ENCODE measurements around the gene ERVV-1.
"Not testable (repeated sequence)": the region's sequence is repeated elsewhere in the genome, so short reads cannot be mapped to it uniquely, and the experiment has no call there.

Gene ERVV-1

GRCh38 chr19:53013621-53014020, at the start of gene ERVV-1:
Gene ERVV-1, plus strand, starts transcription at chr19:53013921. Its CDS starts 170 bp downstream, at chr19:53014091.
- FAIRE-seq, result no peak

DNA sequence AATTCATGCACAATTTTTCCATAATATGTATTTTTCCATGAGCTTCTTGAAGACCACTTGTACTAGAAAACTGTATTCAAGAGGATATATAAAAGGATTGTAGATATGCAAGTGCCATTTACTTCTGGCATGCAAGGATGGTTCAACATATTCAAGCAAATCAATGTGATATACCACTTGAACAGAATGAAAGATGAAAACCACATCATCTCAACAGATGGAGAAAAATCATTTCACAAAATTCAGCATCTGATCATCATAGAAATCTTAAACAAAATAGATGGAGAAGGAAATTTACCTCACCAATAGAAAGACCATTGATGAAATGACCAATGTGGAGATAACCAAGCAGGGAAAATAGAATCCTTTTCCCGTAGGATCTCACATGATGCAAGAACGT, 45.9 kb upstream of the ERVV-1 start:
- no peak for FAIRE-seq

- no peak for FAIRE-seq
Observed at GRCh38 chr19:52981329-52981728, 32.4 kb upstream of the ERVV-1 start.

DNA sequence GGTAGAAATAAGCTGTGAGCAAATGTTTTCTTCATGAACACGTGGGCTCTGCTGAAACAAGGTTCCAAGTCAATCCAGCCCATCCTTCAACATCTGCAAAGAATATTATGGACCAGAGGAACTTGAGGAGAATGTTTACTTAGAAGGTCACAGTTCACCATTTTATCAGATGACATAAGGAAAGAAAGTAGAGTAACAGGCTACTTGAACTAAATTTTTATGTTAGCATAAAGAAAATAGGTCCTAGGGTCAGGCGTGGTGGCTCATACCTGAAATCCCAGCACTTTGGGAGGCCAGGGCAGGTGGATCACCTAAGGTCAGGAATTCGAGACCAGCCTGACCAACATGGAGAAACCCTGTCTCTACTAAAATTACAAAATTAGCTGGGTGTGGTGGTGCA, 30.6 kb upstream of the ERVV-1 start:
- FAIRE-seq, result not testable (repeated sequence)

DNA sequence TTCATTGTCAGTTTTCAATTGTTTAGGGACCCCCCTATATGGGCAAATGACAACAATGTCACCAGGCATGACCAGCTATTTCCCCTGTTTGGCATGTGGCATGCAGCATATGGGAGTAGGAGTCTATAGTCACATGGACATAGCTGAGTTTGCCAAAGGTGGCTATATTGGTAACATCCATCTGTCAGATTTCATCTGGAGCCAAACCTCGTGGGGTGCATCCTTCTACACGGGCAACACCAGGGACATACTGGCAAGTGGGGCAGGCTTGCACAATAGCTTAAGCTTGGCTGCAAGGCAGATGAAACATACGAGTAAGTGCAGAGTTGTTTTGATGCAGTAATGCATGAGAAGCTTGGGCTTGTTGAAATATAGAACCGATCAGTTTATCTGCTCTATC, 26.5 kb upstream of the ERVV-1 start:
- no peak for FAIRE-seq

GRCh38 chr19:52988506-52988905, 25.2 kb upstream of the ERVV-1 start:
- FAIRE-seq, result no peak

- no peak for FAIRE-seq
Observed at GRCh38 chr19:52990759-52991418, 22.8 kb upstream of the ERVV-1 start.

GRCh38 chr19:52991484-52991883, 22.2 kb upstream of the ERVV-1 start:
- no peak for FAIRE-seq

GRCh38 chr19:52992109-52993004, 21.4 kb upstream of the ERVV-1 start:
- no peak for FAIRE-seq

DNA sequence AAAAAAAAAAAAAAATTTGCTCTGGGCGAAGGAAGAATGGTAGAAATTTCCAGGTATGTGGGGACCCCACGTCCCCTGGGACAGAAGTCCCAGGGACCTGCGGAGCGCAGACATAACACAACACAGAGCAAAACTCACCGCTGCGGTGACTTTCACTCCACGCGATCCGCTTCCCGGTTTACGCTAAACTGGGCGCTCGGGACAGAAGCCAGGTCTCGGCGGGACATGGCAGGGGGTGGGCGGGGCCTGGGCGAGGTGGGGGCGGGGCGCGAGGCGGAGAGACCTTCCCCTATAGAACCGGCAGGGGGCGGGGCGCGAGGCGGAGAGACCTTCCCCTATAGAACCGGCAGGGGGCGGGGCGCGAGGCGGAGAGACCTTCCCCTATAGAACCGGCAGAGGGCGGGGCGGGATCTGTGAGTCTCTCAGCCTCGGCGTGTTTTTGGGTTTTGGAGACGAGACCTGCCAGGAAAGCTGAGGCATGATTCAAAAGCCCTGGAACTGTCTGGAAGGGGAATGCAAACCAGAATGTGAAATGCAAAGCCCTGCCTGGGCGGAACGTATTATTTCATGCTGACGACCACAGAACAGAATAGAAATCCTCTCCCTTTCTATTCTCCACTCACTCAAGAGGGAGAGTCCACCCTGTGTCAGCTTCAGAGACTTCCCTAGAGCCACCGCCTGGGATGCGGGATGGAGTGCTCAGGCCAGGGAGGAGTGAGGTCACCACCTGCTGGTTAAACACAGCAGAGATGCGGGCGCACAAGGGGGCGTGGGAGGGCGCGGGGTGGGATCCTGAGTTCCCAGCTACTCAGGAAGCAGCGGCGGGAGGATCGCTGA, 20.2 kb upstream of the ERVV-1 start:
- FAIRE-seq, result no peak

DNA sequence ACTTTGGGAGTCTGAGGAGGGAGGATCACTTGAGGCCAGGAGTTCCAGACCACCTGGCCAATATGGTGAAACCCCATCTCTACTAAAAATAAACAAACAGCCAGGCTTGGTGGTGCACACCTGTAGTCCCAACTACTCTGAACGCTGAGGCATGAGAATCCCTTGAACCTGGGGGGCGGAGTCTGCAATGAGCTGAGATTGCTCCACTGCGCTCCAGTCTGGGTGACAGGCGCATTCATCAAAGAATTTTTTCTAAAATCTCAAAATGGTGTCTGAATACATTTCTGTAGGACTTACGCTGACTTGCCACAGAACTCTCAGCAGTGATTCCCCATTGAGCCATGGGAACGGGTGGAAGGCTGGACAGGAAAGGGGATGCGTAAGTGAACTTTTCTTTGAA, 18.0 kb upstream of the ERVV-1 start:
- no peak for FAIRE-seq

GRCh38 chr19:52997975-52998374, 15.7 kb upstream of the ERVV-1 start:
- no peak for FAIRE-seq

DNA sequence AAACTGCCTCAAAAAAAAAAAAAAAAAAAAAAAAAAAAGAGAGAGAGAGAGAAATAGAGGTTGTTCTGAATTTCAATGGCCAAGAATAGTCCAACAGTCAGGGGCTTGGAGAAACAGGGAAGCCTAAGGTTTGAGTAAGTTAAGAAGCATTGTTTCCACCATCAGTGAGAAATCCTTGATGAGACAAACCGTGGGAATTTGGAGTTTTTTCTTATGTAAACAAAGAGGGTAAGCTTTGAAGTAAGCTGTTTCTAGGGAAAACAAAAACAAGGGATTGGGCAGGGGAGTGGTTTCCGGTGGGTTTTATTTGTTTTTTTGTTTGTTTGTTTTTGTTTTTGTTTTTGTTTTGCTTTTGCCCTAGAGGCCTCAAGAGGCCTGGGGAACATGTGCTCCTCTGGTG, 11.2 kb upstream of the ERVV-1 start:
- FAIRE-seq, result no peak

- FAIRE-seq, result no peak
Observed at GRCh38 chr19:53004242-53004641, 9.5 kb upstream of the ERVV-1 start.

- no peak for FAIRE-seq
Observed at GRCh38 chr19:53007200-53007599, 6.5 kb upstream of the ERVV-1 start.

GRCh38 chr19:53007606-53008005, 6.1 kb upstream of the ERVV-1 start:
- FAIRE-seq, result no peak

- FAIRE-seq, result no peak
Observed at GRCh38 chr19:53008061-53008778, 5.5 kb upstream of the ERVV-1 start.

- FAIRE-seq, result no peak
Observed at GRCh38 chr19:53010494-53010893, 3.2 kb upstream of the ERVV-1 start.

- FAIRE-seq, result no peak
Observed at GRCh38 chr19:53012006-53012405, 1.7 kb upstream of the ERVV-1 start.

GRCh38 chr19:53015159-53015558, 1.4 kb downstream of the ERVV-1 start:
- no peak for FAIRE-seq

- no peak for FAIRE-seq
Observed at GRCh38 chr19:53015730-53016129, 2.0 kb downstream of the ERVV-1 start.

DNA sequence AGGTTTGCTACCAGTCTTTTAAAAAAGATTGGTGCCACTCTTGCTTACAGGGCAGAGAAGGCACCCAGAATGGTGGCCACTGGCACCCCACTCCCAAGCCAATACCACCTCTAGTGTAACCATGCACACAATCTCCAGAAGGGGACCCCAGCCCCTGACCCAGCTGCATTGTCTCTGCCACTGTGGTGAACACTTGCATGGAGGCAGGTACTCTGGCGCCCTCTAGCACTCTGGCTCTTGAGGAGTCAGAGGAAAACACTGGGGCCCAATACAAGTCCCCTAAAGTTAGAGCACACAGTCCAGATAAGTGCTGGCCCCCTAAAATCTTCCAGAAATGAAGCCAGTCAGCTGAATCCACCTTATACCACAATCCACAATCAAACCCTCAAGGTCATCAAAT, 6.0 kb downstream of the ERVV-1 start:
- FAIRE-seq, result no peak

GRCh38 chr19:53028306-53028705, 14.6 kb downstream of the ERVV-1 start:
- not testable (repeated sequence) for FAIRE-seq
